ENCODE results near the gene ZBTB12. TPM values are rescaled to one million over a fixed set of nuclear protein-coding genes. Genes with fewer than 3 reads are reported as not detected.
A peak's percentile ranks its signal among the peaks of the same experiment; 100 is the strongest.

The ZBTB12 gene
- total RNA-seq, 2 experiments from 2014 or later: 1.3 to 1.8 TPM

DNA sequence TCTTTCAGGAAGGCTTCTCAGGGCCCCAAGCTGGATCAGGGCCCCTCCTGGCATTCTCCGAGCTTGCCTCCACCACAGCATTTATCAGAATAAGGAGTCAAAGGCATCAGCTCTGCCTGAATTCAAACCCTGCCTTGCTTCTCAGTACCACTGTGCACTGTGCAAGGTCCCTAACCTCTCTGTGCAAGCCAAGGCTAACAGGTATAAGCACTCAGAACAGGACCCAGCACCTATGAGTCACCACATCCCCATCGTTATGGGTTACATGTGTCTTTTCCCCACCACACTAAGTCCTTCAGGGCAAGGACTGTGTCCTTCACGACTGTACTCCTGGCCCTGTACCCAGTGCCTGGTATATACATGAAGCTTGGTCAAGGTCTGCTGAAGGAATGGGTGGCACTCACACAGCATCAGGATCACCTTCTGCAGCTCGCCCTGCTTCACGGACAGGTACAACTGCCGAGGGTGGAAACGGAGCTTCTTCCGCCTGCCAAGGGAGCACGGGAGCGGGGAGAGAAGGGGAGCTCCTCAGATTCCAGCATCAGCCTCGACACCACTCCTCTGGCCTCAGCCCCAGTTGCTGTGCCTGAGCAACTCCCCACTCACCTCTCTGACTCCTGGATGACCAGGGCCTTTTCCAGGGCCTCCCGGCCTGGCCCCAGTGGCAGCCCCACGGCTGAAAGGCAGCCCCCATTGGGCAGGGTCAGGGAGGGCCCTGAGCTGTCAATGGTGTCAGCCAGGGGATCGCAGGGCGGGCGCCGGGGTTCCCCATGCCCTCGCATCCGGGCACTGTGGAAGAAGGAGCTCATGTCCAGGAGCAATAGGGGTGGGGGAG, 14.5 kb downstream of the ZBTB12 start:
- no peaks in the 10 kb centered on the region for H3K27me3 Mint-ChIP-seq
- ChIA-PET CTCF (interaction anchor here (0.5 to 2.2 kb wide), 4 partner anchors 10 to 237 kb away, joined by 3 to 11 read pairs (median 5); partner anchors contain the start of genes EHMT2 and LY6G5C), POLR2A (no interaction called here)
- H3K4me3 Mint-ChIP-seq: no peak overlapping the region
- H3K27ac Mint-ChIP-seq: no peak overlapping the region
- no peaks in the 10 kb centered on the region for H3K4me1 Mint-ChIP-seq
- H3K36me3 Mint-ChIP-seq (ENCODE audit: low read depth): peaks cover 45% of the 10 kb centered on the region
- DNase-seq: no peak
- H3K9me3 Mint-ChIP-seq: no peaks in the 10 kb centered on the region

DNA sequence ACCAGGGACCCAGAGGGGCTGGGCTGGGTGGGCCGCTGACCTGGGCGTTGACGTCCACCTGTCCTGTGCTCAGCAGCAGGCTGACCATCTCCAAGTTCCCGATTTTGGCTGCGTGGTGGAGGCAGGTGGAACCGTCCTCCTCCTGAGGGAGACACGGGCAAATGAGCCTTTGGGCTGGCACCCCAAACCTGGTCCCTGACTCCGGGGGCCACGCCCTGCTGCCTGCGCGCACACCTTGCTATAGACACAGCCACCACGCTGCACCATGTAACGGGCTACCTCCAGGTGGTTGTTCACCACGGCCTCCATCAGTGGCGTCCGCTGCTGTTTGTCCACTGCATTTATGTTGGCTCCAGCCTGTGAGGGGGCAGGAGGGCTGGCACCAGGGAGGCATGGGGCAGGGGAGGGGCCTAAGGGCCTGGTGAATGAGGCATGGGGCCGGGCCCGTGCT, 15.3 kb downstream of the ZBTB12 start:
- H3K27ac Mint-ChIP-seq: no peak overlapping the region
- no peaks in the 10 kb centered on the region for H3K9me3 Mint-ChIP-seq
- DNase-seq: no peak
- no peak overlapping the region for H3K4me3 Mint-ChIP-seq
- no peaks in the 10 kb centered on the region for H3K27me3 Mint-ChIP-seq
- ChIA-PET CTCF (interaction anchor here (1.4 kb wide), 1 partner anchor 206 kb away, joined by 3 read pairs; the partner anchor contains the start of gene LY6G5C), POLR2A (no interaction called here)
- H3K36me3 Mint-ChIP-seq (ENCODE audit: low read depth): peaks cover 44% of the 10 kb centered on the region
- no peaks in the 10 kb centered on the region for H3K4me1 Mint-ChIP-seq

DNA sequence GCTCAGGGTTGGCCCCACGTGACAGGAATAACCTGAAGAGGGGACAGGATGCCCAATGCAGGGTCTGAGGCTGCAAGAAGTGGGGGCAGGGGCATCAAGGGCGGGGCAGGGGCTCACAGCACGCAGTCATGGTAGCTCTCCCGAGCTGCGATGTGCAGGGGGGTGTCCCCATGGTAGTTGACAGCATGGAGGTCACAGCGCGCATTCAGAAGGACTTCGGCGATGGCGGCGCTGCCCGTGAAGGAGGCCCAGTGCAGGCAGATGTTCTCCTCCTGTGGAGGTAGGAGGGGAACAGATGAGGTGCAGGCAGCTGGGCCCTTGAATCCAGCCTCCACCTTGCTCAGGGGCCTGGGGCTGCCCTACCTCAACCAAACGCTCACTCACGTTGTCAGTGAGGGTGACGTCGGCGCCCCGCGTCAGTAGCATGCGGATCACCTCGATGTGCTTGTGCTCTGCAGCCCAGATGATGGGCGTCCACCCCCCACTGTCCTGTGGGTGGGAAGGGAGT, 17.3 kb downstream of the ZBTB12 start:
- no peak overlapping the region for H3K27ac Mint-ChIP-seq
- no peak for DNase-seq
- peaks cover 47% of the 10 kb centered on the region for H3K36me3 Mint-ChIP-seq (ENCODE audit: low read depth)
- no peaks in the 10 kb centered on the region for H3K4me1 Mint-ChIP-seq
- ChIA-PET POLR2A (no interaction called here), CTCF (interaction anchor here (0.7 to 1.1 kb wide), 2 partner anchors 37 to 287 kb away, joined by 3 to 5 read pairs; no protein-coding TSS in a partner anchor)
- no peak overlapping the region for H3K4me3 Mint-ChIP-seq
- no peaks in the 10 kb centered on the region for H3K9me3 Mint-ChIP-seq
- no peaks in the 10 kb centered on the region for H3K27me3 Mint-ChIP-seq

DNA sequence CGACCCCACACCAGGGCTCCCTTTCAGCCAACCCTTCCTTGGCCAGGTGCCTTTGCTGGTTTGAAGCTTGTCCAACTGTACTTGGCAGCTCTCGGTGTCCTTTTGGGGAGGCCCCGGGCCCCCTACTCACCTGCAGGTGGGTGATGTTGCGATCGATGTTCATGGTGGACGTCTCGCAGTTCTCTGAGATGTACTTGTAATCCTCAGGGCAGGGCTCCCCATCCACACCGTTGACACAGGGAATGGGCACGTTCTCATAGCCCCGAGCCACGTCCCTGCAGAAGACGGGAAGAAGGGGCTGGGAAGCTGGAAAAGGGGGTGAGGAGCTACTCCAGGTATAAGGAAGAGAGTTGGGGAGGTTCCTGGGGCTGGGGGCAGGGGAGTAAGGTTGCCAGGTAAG, 18.2 kb downstream of the ZBTB12 start:
- Mint-ChIP-seq H3K27ac (no peak overlapping the region), H3K27me3 (no peaks in the 10 kb centered on the region), H3K9me3 (no peaks in the 10 kb centered on the region), H3K4me3 (no peak overlapping the region), H3K36me3 (ENCODE audit: low read depth) (peaks cover 42% of the 10 kb centered on the region), H3K4me1 (no peaks in the 10 kb centered on the region)
- CTCF ChIA-PET: interaction anchor here (0.7 to 1.4 kb wide), 2 partner anchors 11 to 38 kb away, joined by 3 read pairs; no protein-coding TSS in a partner anchor
- POLR2A ChIA-PET: no interaction called here
- DNase-seq: no peak

DNA sequence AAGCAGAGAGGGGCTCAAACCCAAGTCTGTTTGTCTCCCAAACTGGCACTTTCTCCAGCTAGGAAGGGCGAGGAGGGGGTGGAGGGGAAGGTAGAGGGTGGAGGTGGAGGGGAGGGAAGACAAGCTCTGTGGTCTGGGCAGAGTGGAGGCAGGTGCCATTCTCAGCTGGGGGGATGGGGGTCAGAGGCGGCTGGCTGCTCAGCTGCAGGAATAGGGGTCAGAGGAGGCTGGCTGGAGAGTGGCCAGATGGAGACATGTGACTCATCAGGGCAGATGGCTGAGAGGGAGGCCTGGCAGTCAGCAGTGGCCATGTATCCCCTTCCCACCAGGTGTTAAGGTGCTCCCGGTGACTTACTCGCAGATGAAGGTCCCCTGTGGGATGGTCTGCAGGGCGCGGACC, 19.5 kb downstream of the ZBTB12 start:
- no peak for DNase-seq
- Mint-ChIP-seq H3K9me3 (no peaks in the 10 kb centered on the region), H3K27me3 (no peaks in the 10 kb centered on the region), H3K4me3 (no peak overlapping the region), H3K27ac (no peak overlapping the region), H3K36me3 (ENCODE audit: low read depth) (peaks cover 38% of the 10 kb centered on the region), H3K4me1 (no peaks in the 10 kb centered on the region)
- POLR2A ChIA-PET: no interaction called here
- CTCF ChIA-PET: interaction anchor here (1.0 to 1.4 kb wide), 2 partner anchors 13 to 112 kb away, joined by 3 read pairs; no protein-coding TSS in a partner anchor

DNA sequence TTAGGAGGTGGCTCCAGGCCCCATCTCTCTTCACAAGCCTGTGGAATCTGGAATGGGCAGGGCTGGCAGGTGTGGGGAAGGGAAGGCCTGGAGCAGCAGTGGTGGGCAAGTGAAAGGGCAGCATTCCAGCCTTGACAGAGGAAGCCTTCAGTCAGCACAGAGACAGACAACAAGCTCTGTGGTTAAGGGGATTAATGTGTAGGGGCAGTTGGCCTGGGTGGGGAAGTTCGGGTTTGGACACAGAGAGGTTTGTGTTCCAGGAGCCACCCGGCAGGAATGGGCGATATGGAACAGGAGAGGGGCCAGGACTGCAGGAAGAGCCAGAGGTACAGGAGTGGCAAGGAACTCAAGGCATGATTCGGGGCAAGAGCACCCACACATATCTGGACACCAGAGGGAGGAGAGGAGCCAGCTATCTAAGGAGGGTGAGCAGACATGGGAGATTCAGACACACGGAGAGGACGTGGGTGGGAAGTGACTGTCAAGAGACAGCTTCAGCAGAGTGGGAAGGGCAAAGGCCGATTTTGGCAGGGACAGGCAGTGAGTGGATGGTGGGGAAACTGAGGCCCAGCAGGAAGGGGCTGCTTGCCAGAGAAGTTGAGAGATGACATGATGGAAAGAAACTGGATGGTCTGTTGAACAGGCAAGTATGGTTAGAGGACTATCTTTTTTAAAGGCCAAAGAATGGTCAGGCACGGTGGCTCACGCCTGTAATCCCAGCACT, 20.6 kb downstream of the ZBTB12 start:
- no peaks in the 10 kb centered on the region for H3K9me3 Mint-ChIP-seq
- no peaks in the 10 kb centered on the region for H3K27me3 Mint-ChIP-seq
- no peak for DNase-seq
- ChIA-PET POLR2A (no interaction called here), CTCF (interaction anchor here (0.6 kb wide), 1 partner anchor 274 kb away, joined by 3 read pairs; no protein-coding TSS in a partner anchor)
- no peak overlapping the region for H3K27ac Mint-ChIP-seq
- no peaks in the 10 kb centered on the region for H3K4me1 Mint-ChIP-seq
- H3K4me3 Mint-ChIP-seq: no peak overlapping the region
- H3K36me3 Mint-ChIP-seq (ENCODE audit: low read depth): peaks cover 34% of the 10 kb centered on the region

DNA sequence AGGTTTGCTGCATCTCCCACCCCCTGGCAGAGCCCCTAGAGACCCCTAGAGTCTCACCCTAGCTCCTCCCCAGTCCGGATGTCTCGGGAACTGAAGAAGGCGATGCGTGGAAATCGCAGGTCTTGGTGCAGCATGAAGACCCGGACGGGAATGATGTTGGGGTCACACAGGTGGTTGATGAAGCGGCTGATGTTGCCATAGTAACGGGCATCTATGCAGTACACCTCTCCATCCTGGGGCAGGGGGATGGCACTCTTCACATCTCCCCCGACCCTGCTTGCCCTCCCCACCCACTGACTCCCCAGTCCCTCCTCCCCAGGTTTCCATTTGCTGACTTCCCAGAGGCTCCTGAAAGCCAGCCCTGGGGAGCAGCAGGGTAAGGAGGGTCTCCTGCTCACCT, 21.3 kb downstream of the ZBTB12 start:
- Mint-ChIP-seq H3K4me1 (peaks cover 2% of the 10 kb centered on the region), H3K9me3 (no peaks in the 10 kb centered on the region), H3K36me3 (ENCODE audit: low read depth) (peaks cover 28% of the 10 kb centered on the region), H3K27ac (no peak overlapping the region), H3K27me3 (no peaks in the 10 kb centered on the region), H3K4me3 (no peak overlapping the region)
- no peak for DNase-seq
- ChIA-PET POLR2A (no interaction called here), CTCF (interaction anchor here (0.6 kb wide), 1 partner anchor 16 kb away, joined by 3 read pairs; no protein-coding TSS in a partner anchor)

DNA sequence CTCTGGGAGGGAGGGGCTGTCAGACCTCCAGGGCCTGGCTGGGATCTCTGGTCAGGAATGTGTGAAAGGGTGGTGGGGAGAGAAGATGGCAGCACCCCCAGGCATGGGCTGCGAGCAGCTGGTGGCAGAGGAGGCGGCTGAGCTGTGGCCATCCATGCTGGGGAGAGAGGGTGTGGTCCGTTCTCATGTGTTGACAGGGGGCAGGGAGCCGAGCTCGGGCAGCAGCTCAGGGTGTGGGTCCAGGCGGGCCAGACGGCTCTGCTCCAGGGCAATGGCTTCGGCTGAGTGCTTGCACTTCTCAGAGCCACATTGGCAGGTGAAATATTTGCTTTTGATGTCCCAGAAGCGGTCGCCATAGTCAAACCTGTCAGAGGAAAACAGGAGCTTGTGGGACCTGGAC, 22.0 kb downstream of the ZBTB12 start:
- H3K27ac Mint-ChIP-seq: no peak overlapping the region
- no peaks in the 10 kb centered on the region for H3K27me3 Mint-ChIP-seq
- CTCF ChIA-PET: interaction anchor here (0.6 kb wide), 1 partner anchor 16 kb away, joined by 3 read pairs; no protein-coding TSS in a partner anchor
- peaks cover 2% of the 10 kb centered on the region for H3K4me1 Mint-ChIP-seq
- POLR2A ChIA-PET: no interaction called here
- H3K9me3 Mint-ChIP-seq: no peaks in the 10 kb centered on the region
- no peak overlapping the region for H3K4me3 Mint-ChIP-seq
- no peak for DNase-seq
- H3K36me3 Mint-ChIP-seq (ENCODE audit: low read depth): peaks cover 23% of the 10 kb centered on the region

DNA sequence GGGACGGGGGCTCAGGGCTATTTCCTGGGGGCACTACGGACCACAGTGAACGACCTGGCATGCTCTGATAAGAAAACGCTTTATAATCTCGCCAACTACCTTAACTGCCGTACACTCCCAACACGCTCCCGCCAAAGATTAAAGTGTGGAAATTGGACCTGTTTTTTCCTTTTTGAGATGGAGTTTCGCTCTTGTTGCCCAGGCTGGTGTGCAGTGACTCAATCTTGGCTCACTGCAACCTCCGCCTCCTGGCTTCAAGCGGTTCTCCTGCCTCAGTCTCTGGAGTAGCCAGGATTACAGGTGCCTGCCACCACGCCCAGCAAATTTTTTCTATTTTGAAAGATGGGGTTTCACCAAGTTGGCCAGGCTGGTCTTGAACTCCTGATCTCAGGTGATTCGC, 22.7 kb downstream of the ZBTB12 start:
- ChIA-PET POLR2A (no interaction called here), CTCF (no interaction called here)
- H3K27ac Mint-ChIP-seq: no peak overlapping the region
- H3K9me3 Mint-ChIP-seq: no peaks in the 10 kb centered on the region
- no peaks in the 10 kb centered on the region for H3K27me3 Mint-ChIP-seq
- no peak for DNase-seq
- H3K4me1 Mint-ChIP-seq: peaks cover 2% of the 10 kb centered on the region
- H3K36me3 Mint-ChIP-seq (ENCODE audit: low read depth): peaks cover 23% of the 10 kb centered on the region
- no peak overlapping the region for H3K4me3 Mint-ChIP-seq

DNA sequence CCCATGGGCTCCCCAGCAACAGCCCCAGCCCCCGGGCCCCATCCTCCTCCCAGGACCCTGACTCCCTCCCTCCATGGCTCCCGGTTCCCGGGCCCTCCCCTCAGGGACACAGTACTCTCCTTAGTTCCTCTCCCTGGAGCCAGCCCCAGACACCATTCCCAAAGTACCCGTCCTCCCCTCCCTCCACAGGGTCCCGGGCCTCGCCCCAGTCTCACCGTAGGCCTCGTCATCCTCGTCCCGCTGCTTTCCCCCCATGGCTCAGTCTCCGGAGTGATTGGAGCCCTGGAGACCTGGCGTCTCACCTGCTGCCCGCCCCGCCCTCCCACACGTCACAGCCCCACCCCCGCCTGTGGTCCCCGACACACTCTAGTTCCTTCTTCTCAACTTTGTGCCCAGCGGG, 23.2 kb downstream of the ZBTB12 start, which contains the start of gene SLC44A4:
Gene SLC44A4 (minus strand): TSS at position 272 of the 400 bp plus-strand sequence. CDS start 17 bp downstream, at position 255.
- ChIA-PET POLR2A (no interaction called here), CTCF (no interaction called here)
- Mint-ChIP-seq H3K9me3 (no peaks in the 10 kb centered on the region), H3K36me3 (ENCODE audit: low read depth) (peaks cover 22% of the 10 kb centered on the region), H3K4me1 (peaks cover 2% of the 10 kb centered on the region), H3K4me3 (no peak within 1 kb of the TSS), H3K27me3 (no peaks in the 10 kb centered on the region), H3K27ac (peak within 1 kb of the TSS; percentile 25)
- no peak for DNase-seq

DNA sequence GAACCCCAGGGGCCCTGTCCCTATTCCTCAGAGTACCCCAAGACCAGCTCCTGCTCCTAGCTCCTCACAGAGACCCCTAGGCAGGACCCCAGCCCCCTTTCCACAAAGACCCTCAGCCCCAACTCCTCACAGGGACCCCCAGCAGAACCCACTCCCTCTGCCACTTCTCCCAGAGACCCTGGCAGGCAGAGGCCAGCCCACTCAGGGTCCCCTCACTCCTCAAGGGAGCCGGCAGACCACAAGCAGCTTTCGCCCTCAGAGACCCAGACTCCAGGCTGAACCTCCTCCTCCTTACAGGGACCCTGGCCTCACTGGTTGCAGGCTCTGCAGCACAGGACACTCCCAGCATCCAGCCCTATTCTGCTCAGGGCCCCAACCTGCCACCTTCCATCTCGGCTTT, 23.7 kb downstream of the ZBTB12 start:
- no peak overlapping the region for H3K4me3 Mint-ChIP-seq
- ChIA-PET POLR2A (no interaction called here), CTCF (no interaction called here)
- peaks cover 2% of the 10 kb centered on the region for H3K4me1 Mint-ChIP-seq
- H3K9me3 Mint-ChIP-seq: no peaks in the 10 kb centered on the region
- H3K27me3 Mint-ChIP-seq: no peaks in the 10 kb centered on the region
- DNase-seq: no peak
- H3K27ac Mint-ChIP-seq: peak overlapping the region; percentile 25
- peaks cover 21% of the 10 kb centered on the region for H3K36me3 Mint-ChIP-seq (ENCODE audit: low read depth)

DNA sequence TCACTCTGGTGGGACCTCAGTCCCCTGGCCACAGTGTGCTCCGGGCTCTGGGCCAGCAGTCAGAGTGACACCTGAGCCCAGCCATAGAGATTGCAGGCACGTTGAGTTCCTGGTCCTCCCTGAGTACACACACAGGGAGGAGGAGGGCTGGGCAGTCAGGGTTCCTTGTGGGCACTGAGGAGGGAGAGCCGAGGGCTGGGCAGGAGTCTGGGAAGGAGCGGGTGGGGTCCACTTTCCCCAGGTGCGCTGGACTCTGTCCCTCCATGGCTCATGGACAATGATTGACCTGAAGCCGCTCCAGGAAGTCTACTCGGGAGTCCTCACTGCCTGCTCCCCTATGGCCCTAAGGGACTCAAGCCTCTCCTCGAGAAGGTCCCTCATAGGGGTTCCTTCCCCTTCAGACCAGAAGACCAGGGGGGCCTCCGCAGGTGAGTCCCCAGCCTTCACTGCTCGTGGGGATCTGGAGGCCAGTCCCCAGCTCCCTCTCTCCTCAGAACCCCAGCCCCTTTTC, 24.2 kb downstream of the ZBTB12 start:
- Mint-ChIP-seq H3K27ac (no peak overlapping the region), H3K4me3 (no peak overlapping the region), H3K4me1 (peaks cover 2% of the 10 kb centered on the region), H3K27me3 (no peaks in the 10 kb centered on the region), H3K36me3 (ENCODE audit: low read depth) (peaks cover 20% of the 10 kb centered on the region), H3K9me3 (no peaks in the 10 kb centered on the region)
- DNase-seq: no peak
- ChIA-PET CTCF (no interaction called here), POLR2A (no interaction called here)

Data from activated CD4-positive, alpha-beta T cell treated with anti-CD3 and anti-CD28 coated beads, Interleukin-2, amount 10 ng/mL, durations not matched to agents 7 days and 5 days (primary cell).